Ovary (tissue), 3 donors: Measurements from ENCODE around the gene SCARF2.

ENCODE experiments used
- CTCF ChIP-seq, 3 donors: fragments of 450-650 bp in 2 of 3; fragments of 200-600 bp in 1 of 3; IDR thresholded peaks; one replicate each; pipeline versions ENCODE4 v1.5.1 to v1.8.0; 2016 to 2022; ENCODE audit warnings: antibody characterized with exemption in 3 of 3, mild to moderate bottlenecking in 1 of 3
- POLR2A ChIP-seq: fragments of 450-650 bp; IDR thresholded peaks from one replicate; pipeline ENCODE4 v1.6.1; 2017; ENCODE audit warnings: antibody characterized with exemption, mild to moderate bottlenecking, moderate library complexity
- donor health status: DM: no; HTN: no; CAD: no.

GRCh38 chr22:20392983-20393704 is 44.5 kb downstream of the SCARF2 start:
- TF ChIP-seq CTCF (IDR thresholded peaks at IDR 0.05) (no peak), POLR2A (no peak)
